ENCODE data around the gene HARBI1.

Gene HARBI1

GRCh38 chr11:46604796-46605195, 12.2 kb downstream of the HARBI1 start:
- DNase-seq (ENCODE audit: extremely low read depth, low read depth), result no peak
- TF ChIP-seq, protein P1, sequence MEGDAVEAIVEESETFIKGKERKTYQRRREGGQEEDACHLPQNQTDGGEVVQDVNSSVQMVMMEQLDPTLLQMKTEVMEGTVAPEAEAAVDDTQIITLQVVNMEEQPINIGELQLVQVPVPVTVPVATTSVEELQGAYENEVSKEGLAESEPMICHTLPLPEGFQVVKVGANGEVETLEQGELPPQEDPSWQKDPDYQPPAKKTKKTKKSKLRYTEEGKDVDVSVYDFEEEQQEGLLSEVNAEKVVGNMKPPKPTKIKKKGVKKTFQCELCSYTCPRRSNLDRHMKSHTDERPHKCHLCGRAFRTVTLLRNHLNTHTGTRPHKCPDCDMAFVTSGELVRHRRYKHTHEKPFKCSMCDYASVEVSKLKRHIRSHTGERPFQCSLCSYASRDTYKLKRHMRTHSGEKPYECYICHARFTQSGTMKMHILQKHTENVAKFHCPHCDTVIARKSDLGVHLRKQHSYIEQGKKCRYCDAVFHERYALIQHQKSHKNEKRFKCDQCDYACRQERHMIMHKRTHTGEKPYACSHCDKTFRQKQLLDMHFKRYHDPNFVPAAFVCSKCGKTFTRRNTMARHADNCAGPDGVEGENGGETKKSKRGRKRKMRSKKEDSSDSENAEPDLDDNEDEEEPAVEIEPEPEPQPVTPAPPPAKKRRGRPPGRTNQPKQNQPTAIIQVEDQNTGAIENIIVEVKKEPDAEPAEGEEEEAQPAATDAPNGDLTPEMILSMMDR (IDR thresholded peaks at IDR 0.05; ENCODE audit: low read depth, low read length), result no peak

DNA sequence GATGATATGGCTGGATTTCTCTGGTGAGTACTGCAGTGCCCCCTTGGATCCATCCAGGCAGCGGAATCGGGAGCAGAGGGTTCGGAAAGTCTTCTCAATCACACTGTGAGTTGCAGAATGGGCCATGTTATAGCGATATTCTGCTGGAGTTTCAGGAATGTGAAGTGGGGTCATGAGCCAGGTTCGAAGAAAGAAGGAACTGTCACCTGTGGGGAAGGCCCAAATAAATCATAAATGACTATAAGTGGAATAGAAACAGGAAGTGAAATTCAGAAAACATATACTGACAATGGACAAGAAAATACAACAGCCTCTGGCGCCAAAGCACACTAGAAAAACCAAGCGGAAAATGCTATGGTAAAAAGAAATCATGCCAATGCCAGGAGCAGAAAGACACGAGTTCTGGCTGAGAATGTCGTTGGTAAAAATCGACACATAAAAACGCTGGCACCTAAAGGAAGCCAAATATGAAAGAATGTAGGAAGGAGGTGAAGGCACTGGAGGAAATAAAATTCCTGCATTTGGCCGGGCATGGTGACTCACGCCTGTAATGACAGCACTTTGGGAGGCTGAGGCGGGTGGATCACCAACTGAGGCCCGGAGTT, 13.2 kb downstream of the HARBI1 start:
- TF ChIP-seq, protein P1 (IDR thresholded peaks at IDR 0.05; ENCODE audit: low read depth, low read length), result no peak
- DNase-seq (ENCODE audit: extremely low read depth, low read depth), result no peak

- no peak for DNase-seq (ENCODE audit: extremely low read depth, low read depth)
- TF ChIP-seq, protein P1 (IDR thresholded peaks at IDR 0.05; ENCODE audit: low read depth, low read length), result no peak
These were observed 15.9 kb downstream of the HARBI1 start for GRCh38 chr11:46601129-46601528.

DNA sequence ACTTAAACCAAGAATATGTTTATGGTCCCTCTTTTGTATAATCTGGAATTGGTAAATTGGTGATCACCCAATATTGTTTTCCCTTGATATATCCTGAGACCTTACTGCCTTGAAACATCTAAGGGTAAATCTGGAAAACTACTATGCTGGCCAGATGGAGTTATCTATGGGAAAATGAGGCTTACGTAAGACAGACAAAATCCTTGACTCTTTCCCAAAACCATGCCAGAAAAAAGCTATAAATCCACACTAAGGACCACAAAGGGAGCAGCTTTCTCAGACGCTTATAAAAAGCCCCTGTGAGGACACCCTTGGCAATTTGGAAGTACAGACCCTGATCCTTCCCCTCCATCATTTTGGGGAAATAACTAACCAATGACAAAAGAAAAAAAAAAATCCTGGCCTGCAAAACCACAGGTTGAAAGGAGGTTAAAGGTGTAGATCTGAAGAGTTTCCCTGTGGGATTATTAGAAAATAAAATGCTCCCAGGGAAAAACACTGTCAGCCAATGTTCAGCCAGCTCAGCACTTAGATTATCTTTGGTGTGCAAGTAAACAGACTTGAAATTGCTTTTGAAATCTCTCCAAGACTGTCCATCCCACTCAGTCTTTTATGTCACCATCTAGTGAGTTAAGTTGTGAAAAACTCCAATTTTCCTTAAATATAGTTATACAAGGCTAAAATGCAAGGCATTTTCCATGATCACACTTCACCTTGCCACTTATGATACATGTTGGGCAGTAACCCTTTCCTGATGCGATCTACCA, 16.6 kb downstream of the HARBI1 start:
- TF ChIP-seq, protein P1 (IDR thresholded peaks at IDR 0.05; ENCODE audit: low read depth, low read length), result no peak
- DNase-seq (ENCODE audit: extremely low read depth, low read depth), result no peak

DNA sequence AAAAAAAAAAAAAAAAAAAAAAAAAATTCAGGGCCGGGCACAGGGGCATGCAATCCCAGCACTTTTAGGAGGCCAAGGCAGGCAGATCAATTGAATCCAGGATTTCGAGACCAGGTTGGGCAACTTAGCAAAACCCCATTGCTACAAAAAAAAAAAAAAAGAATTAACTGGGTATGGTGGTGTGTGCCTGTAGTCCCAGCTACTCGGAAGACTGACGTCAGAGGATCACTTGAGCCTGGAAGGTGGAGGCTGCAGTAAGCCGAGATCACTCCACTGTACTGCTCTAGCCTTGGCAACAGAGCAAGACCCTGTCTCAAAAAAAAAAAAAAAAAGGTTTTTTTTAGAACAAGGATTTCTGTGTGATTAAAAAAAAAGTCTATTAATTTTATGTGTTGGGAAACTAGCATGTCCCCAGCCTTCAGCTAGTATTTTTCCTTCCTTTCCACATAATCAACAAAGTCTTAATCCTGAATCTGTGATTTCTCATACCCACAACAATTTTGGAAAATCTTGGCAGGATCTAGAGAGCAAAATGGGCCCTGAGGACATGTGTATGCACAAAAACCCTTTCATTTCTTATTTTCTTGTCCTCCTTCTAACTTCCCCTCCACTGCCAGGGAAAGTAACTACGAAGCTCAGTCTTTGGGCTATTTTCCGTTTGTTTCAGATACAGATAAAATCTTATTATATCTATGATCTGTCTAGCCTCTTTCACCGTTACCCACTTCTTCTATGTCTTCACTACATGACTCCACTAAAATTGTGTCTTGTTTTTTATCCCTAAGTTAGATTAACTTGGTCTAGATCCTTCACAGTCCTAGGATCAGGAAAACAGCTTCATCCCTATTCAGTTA, 17.5 kb downstream of the HARBI1 start:
- no peak for DNase-seq (ENCODE audit: extremely low read depth, low read depth)
- TF ChIP-seq, protein P1 (IDR thresholded peaks at IDR 0.05; ENCODE audit: low read depth, low read length), result no peak

- DNase-seq (ENCODE audit: extremely low read depth, low read depth), result no peak
- TF ChIP-seq, protein P1 (IDR thresholded peaks at IDR 0.05; ENCODE audit: low read depth, low read length), result no peak
These were observed 19.3 kb downstream of the HARBI1 start for GRCh38 chr11:46597609-46598219.

Measured in AG09319 (cell line).